Ammon's horn (tissue), 1 donor: ENCODE measurements around the gene CFAP74.

Experiments used
- DNase-seq: peaks from one replicate; pipeline ENCODE4 v3.0.0-alpha.2; 2016; ENCODE audit warnings: low spot score

Gene CFAP74

DNA sequence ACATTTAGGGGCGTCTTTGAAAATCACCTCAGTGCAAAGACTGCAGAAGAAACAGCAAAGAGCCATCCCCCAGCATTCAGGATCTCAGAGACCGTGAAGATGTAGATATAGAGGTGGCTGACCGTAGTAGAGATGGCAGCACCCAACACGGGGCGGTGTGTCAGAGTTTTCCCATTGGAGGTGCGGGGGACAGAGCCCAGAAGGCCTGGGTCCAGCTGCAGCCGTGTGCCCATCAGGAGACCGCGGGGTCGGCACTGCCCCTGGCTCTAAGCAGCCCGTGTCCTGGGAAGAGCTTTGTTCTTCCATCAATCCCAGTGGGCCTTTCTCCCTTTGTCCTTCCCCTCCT is 16.7 kb upstream of the CFAP74 start:
- no peak for DNase-seq

DNA sequence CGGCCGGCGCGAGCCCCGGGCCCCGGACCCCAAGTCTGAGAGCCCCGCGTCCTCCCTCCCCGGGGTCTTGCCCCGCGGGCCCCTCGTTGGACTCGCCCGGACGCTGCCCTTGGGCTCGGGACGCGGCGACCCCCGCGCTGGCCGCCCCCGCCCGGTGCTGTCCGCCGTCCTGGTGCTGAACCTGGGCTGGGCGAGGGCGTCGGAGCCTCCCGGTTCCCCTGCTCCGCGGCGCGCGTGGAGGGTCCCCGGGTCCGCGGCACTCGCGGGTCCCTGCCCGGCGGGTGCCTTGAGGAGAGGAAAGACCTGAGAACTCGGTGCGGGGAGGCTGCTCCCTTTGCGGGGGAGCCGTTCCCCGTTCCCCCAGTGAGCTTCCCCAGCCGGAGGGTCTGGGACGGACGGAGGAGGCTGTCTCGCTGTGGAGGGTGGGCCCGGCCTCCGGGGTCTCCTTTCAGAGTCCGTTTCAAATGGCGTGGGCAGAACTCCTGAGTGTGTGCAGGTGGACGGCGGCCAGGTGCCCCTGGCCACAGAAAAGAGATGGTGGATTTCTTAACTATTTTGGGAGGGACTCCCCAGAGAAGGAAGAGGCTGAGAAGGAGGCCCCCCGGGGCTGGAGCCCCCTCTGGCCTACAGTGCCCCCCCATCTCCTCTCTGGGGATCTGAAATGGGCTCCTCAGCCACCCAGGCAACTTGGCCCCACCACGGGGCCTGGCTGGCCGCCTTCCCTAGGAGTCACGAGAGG is 16.2 kb upstream of the CFAP74 start:
- no peak for DNase-seq

DNA sequence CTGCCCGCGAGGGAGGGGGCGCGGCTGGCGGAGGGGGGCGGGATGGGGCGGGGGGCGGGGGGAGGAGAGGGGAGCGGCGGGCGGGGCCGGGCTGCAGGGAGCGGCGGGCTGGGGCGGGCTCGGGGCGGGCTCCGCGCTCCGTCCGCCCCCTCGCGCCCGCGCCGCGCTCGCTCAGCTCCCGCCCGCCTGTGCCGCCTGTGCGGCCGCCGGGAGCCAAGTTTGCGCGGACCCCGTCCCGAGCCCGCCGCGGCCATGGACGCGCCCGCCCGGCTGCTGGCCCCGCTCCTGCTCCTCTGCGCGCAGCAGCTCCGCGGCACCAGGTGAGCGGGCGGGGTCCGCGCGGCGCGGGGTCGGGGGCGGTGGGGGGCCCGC is 15.6 kb upstream of the CFAP74 start, which contains the start of gene GABRD:
Gene GABRD (plus strand): TSS at position 174 of the 372 bp plus-strand sequence. CDS start 79 bp downstream, at position 253.
- no peak for DNase-seq

DNA sequence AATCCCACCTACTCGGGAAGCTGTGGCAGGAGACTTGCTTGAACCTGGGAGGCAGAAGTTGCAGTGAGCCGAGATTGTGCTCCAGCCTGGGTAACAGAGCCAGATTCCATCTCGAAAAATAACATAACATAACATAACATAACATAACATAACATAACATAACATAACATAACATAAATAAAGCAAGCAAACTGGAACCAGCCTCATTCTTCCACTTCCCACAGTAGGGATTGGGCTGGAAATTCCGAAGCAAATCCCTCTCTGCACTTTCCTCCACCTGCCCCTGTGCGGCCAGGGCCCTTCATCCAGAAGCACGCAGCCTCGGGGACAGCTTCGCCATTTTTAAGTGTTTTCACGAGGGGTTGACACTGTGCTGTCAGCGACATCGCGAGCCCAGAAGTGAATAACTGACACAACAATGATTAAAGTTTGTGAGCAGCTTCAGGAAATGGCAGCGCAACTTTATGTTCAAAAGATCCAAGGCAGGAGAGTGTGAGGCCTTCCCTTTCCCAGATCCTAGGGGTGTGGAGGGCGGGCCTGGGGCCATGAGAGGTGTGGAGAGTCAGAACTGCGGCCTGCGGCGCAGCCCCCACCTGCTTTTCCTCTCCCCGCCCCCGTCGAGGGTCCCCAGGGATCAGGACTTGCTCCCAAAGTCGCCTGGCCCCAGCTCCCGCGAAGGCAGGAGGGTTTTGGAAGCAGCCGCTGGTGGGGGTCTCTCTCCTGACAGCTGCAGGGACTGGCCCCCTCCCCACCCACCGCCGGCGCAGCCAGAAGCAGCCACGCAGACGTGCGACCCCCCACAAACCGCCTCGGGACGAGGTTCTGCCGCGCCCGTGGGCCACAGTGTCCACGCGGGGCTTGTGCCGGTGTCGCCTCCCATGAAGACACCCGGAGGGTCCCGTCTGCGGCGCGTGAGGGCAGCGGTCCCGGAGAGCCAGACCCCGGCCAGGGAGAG is 14.9 kb upstream of the CFAP74 start:
- DNase-seq: no peak

DNA sequence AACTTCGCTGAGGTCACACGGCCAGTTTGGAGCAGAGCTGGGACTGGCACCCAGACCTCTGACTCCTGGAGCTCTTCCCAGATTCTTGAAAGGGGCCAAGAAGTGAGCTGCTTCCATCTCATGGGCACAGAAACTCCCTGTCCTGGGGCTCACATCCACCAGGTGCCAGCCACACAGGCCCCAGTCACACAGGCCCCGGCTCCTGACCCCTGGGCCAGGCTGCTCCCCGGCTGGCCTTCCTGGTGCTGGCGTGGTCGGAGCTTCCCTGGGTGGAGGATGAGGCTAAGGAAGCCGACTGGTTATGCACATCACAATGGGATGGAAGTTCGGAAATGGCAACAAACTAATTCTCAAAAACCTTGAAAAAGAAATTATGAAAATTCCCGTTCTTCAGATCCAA is 12.5 kb upstream of the CFAP74 start:
- no peak for DNase-seq

DNA sequence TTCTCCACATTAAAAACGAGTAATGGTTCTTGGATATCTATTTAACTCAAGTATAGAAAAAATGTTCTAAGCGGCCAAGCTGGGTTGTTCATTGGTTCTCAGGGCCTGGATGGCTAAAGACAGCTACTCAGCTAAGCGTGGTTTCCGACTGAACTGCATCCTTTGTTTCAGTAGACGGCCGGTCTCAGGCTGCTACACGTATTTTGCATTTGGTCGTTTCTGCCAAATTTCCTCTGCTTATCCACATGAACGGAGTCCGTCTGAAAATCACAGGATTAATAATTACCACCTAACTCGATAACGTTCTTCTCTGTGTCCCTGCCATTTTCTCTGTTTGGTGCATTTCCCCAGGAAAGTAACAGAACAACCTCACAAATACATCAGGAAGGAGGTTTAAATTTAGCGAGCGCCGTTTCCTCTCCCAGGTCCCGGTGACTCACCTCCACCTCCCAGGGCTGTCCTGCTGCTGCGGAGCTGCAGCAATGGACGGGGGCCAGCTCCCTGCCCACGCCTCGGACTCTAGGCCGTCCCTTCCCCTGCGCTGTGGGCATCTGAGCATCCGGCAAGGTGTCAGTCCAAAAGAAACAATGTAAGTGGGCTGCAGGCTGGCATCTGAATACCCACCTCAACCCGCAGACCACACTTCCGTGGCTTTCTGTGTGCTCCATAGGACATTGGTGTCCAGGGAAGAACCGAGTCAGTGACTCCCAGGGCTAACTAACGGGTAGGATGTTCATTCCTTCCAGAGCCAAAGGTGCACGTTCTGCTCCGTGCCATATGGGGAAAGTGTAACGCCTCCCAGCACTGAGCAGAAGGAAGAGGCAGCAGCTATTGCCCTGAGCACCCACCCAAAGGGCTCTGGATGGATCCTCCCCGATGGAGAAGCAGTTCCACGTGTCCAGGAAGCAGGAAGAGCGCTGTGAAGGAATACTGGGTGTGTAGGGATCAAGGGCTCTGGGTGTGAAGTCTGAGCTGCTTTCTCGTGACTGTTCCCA is 11.5 kb upstream of the CFAP74 start:
- DNase-seq: no peak

DNA sequence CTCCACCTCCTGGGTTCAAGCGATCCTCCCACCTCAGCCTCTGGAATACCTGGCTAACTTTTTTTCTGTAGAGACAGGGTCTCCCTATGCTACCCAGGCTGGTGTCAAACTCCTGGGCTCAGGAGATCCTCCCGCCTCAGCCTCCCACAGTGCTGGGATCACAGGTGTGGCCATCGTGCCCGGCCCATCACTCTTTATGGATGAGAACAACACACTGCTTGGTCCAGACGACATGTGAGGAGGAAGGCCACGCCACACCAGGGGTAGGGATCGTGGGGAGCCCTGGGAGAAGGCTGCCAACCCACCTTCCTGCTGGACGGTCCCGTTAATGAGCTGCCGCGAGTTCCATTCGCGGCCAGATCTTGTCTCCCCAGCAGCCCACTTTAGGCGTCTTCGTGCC is 10.6 kb upstream of the CFAP74 start:
- no peak for DNase-seq

DNA sequence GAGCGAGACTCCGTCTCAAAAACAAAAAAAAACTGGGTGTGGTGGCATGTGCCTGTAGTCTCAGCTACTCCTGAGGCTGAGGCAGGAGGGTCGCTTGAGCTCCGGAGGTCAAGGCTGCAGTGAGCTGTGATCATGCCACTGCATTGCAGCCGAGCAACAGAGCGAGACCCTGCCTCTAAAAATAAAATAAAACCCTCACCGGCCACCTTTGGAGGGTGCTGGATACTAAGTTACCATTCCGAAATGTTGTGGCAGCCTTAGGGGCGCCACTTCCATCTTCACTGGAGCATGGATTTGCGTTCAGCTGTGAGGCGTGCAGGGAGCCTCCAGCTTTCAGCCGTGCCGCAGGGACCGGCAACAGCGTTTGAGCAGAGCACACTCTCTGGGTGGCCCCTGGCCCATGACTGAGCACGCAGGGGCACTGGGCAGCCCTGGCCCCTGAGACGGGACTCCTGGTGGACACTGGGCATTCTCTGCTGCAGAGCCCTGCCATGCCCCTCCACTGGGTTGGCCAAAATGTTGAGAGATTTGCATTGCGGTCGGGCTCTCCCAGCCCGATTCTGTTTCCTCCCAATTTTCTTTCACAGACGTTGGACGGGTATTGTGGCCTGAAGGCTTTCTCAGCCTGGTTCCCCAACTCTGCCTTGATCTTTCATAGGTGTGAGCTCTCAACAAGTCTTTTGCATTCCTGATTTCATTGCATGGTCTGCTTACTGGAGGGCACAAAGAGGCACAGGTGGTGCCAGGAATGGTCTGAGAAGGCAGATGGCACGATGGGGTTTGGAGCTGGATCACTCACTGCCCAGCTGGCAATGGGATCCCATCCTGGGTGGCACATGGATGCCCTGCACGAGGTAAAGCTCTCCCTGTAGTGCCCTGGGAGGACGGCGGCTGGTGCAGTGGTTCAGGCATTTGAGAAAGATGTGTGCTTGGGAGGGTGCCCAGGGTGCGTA is 5.8 kb upstream of the CFAP74 start:
- no peak for DNase-seq

DNA sequence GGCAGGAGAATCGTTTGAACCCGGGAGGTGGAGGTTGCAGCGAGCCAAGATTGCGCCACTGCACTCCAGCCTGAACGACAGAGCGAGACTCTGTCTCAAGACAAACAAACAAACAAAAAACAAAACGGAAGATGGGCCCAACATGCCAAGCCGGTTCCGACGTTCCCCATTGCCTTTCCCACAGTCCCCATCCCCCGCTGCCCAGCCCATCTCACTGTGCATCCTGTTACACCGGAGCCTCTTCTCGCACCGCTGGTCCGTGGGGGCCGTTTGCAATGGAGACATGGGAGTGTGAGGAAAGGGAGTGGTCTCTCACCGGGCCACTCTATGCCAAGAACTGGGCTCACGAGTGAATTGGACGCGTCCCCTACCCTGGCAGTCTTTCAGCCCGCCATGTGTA is 1.3 kb upstream of the CFAP74 start:
- no peak for DNase-seq

DNA sequence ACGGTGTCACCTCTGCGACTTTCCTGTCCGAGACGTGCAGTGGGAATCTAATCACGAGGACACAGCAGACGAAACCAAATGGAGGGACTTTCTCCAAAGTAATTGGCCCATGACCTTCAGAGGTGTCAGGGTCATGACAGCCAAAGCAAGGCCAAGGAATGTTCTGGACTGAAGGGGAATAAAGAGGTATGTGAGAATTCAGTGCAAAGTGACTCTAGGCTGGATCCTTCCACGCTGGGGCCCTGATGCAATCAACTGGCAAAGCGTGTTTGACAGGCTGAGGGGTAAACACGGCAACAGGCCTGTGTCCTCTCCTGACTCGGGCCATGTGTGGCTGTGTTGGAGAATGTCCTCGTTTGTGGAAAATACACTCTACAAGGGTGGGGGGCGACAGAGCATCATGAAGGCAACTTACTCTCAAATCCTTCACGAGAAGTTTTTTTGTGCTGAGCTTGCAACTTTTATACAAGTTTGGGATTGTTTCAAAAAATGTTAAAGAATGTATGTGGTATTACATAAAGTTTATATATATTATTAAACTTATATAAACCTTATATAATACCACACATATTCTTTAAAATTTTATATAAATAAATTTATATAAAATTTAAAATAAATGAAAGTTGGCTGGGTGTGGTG is 1.7 kb downstream of the CFAP74 start:
- DNase-seq: no peak

DNA sequence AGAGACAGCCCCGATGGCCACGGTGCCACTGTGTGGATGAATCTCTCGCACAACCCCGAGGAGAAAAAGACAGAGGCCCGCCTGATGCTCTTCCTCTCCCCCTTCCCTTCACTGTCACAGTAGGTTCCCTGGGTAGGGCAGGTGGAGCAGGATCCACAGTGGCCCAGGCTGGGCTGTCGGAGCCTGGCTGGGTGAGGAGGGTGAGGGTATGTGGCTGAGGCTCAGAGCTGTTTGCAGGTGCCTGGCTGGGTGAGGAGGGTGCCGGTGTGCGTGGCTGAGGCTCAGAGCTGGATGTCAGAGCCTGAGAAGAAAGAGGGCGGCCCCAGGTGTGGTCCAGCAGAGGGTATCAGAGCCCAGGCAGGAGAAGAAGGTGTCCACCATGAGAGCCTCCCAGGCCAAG is 2.7 kb downstream of the CFAP74 start:
- DNase-seq: no peak

DNA sequence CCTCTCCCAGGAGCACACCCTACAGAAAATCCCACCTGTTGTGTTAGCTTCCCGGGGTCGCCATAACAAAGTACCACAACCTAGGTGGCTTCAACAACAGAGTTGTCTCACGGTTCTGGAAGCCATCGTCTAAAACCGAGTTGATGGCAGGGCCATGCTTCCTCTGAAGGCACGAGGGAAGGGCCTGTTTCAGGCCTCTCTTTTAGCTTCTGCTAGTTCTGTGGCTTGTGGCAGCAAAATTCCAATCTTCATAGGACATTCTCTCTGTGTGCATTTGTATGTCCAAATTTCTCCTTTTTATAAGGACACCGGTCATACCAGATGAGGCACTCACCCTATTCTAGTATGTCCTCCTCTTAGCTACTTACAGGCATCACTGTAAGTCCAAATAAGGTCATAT is 3.2 kb downstream of the CFAP74 start:
- DNase-seq: no peak

DNA sequence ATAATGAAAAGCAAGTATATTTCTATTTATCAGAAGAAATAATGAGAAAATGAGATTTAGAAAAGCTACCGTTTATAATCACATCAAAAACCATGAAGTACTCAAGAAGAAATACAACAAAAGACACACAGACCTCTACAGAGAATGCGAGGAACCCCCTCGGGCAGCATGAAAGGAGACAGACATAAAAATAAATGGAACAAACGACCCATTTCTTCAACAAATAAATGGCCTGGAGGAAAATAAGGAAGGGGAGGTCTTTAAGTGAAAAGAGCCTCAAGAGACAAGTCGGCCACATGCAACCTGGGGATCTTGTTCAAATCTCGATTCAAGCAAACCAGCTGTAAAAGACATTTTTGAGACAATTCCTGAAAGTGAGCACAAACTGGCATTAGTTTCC is 6.0 kb downstream of the CFAP74 start:
- no peak for DNase-seq

DNA sequence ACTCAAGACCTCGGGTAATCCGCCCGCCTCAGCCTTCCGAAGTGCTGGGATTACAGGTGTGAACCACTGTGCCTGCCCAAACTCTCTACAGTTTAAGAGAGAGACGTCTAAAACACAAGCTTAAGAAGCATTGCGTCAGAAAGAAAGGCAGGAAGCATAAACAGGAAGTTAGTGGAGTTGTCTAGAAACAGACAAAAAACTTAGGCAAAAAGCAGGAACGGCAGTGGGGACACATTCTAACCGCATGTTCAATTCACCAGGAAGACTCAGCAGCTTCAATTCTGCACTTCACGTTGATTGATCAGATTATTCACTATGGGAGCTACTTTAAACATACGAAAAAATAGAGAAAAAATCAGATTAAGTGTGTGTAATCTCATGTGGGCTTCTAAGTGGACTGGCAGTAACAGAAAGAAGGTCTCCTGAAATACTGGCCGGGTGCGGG is 7.4 kb downstream of the CFAP74 start:
- DNase-seq: peak; percentile 52

DNA sequence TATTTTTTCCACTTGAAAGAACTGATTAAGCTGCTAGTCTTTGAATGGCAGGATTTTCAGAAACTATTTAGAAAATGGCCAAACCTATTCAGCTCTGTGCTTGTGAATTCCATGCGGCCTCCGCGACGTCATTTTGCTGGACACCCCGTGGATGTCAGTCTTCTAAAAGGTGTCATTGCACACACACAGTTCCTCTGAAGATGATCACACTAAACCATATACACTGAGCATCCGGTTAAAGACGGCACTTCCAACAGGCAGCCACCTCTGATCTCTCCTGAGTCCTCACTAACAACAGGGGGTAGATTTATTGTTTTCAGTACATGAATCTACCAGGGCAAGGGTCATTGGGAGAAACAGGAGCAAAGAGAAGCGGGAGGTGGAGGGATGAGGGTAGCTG is 9.1 kb downstream of the CFAP74 start:
- no peak for DNase-seq

DNA sequence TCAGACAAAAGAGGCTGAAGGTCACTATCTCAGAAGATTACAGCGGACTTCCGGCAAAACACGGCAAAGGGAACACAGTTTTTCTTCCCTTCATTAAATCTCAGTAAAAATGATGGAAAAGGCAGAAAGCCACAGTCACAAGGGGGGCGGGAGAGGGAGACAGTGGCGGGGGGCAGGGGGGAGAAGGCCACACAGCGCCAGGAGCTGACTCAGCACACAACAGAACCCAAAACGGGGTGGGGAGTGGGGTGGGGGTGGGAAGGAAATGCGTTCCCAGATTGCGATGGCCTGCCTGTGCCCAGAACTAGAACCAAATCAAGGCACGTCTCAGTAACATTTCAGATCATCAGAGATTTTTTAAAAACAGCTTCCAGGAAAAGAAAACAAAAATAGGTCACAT is 13.4 kb downstream of the CFAP74 start:
- peak; percentile 44 for DNase-seq

DNA sequence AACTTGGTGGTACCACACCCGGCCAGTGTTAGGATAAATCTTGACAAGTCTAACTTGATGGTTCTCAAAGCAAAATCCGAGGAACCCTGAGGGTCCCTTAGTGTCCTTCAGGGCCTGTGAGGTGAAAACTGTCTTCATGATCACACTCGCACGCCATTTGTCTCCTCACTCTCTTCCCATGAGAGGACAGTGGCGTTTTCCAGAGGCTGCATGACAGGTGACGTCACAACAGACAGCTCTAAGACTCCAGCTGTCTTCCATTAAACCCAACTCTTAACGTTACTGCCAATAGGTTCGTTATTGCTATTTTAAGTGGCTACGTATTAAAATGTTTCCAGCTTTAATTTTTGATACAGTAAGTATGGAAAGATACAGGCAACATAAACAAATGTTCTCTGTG is 13.8 kb downstream of the CFAP74 start:
- DNase-seq: no peak

DNA sequence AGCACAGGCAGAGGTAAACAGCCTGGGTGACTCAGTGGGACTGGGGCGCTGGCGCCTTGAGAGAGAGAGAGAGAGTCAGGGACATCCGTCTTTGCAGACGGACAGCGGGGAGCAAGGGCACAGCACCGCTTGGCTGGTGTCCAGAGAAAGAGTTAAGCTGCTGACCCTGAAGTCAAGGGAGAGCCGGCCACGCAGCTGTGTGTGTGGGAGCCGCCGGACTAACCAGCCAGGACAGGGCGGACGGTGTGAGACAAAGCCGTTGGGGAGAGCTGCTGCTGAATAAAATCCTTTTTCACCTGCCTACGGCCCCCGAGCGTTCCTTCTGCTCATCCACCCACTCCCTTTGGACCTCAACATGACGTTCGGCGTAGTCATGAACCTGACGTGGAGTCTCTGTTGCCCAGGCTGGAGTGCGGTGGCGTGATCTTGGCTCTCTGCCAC is 14.5 kb downstream of the CFAP74 start:
- DNase-seq: peak; percentile 21

DNA sequence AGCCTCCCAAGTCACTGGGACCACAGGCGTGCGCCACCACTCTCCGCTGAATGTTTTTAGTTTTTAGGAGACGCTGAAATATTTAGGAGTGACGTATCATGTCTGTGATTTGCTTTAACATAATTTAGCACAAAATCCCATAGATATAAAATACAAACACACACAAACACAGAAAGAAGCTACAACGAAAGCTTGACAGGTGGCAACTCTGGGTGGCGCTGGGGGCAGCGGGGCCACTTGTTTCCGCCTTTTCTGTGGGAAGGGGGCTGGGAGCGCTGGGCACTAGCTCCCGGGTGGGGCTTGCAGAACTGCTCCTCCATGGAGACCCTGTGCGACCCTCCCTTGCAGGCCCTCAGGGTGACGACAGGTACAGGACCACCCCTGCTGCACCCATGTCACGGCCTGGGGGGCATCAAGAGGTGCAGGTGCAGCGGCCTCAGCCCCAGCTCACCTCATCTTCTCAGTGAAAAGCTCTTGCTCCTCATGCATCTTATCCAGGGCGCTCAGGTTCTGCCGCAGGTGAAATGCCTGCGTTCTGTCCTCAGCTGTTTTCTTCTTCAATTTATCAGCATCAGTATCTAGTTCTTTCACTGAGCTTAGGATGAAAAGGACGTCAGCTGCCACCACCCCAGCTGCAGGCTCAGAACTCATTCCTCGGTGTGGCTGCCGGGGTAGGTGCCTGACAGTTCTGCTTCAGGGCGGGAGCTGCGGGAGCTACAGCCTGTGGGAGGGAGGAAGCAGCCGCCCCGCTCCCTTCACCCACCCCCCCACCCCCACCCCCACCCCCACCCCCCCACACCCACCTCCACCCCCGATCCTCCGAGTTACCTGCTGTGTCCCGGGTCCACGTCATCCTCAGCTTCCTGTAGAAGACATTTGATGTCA is 15.3 kb downstream of the CFAP74 start:
- no peak for DNase-seq
